BLaER1 (cell line): Measurements from ENCODE around the gene UBAP2.

Experiments used
- H3K27ac ChIP-seq: shearing (Covaris generic); formaldehyde crosslinking; 2 replicates; pipeline ENCODE4 v1.8.1; 2022
- H3K27me3 ChIP-seq: shearing (Covaris generic); formaldehyde crosslinking; 2 replicates; pipeline ENCODE4 v1.8.1; 2022
- H3K36me3 ChIP-seq: shearing (Covaris generic); formaldehyde crosslinking; 2 replicates; pipeline ENCODE4 v1.8.1; 2022
- H3K4me1 ChIP-seq: shearing (Covaris generic); formaldehyde crosslinking; 2 replicates; pipeline ENCODE4 v1.8.1; 2022
- H3K4me2 ChIP-seq: shearing (Covaris generic); formaldehyde crosslinking; 2 replicates; pipeline ENCODE4 v1.8.1; 2022
- H3K4me3 ChIP-seq: shearing (Covaris generic); formaldehyde crosslinking; 2 replicates; pipeline ENCODE4 v1.8.1; 2022
- H3K9ac ChIP-seq: shearing (Covaris generic); formaldehyde crosslinking; 2 replicates; pipeline ENCODE4 v1.8.1; 2022
- H3K9me3 ChIP-seq: shearing (Covaris generic); formaldehyde crosslinking; 2 replicates; pipeline ENCODE4 v1.8.1; 2022
- H4K20me1 ChIP-seq: shearing (Covaris generic); formaldehyde crosslinking; 2 replicates; pipeline ENCODE4 v1.8.1; 2022
- Cebpa-rat ChIP-seq: shearing (Covaris generic); IDR thresholded peaks from 2 replicates; pipeline ENCODE4 v1.8.1; 2022

UBAP2 gene, protein sequence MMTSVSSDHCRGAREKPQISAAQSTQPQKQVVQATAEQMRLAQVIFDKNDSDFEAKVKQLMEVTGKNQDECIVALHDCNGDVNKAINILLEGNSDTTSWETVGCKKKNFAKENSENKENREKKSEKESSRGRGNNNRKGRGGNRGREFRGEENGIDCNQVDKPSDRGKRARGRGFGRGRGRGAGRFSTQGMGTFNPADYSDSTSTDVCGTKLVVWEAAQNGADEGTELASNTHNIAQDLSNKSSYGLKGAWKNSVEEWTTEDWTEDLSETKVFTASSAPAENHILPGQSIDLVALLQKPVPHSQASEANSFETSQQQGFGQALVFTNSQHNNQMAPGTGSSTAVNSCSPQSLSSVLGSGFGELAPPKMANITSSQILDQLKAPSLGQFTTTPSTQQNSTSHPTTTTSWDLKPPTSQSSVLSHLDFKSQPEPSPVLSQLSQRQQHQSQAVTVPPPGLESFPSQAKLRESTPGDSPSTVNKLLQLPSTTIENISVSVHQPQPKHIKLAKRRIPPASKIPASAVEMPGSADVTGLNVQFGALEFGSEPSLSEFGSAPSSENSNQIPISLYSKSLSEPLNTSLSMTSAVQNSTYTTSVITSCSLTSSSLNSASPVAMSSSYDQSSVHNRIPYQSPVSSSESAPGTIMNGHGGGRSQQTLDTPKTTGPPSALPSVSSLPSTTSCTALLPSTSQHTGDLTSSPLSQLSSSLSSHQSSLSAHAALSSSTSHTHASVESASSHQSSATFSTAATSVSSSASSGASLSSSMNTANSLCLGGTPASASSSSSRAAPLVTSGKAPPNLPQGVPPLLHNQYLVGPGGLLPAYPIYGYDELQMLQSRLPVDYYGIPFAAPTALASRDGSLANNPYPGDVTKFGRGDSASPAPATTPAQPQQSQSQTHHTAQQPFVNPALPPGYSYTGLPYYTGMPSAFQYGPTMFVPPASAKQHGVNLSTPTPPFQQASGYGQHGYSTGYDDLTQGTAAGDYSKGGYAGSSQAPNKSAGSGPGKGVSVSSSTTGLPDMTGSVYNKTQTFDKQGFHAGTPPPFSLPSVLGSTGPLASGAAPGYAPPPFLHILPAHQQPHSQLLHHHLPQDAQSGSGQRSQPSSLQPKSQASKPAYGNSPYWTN

DNA sequence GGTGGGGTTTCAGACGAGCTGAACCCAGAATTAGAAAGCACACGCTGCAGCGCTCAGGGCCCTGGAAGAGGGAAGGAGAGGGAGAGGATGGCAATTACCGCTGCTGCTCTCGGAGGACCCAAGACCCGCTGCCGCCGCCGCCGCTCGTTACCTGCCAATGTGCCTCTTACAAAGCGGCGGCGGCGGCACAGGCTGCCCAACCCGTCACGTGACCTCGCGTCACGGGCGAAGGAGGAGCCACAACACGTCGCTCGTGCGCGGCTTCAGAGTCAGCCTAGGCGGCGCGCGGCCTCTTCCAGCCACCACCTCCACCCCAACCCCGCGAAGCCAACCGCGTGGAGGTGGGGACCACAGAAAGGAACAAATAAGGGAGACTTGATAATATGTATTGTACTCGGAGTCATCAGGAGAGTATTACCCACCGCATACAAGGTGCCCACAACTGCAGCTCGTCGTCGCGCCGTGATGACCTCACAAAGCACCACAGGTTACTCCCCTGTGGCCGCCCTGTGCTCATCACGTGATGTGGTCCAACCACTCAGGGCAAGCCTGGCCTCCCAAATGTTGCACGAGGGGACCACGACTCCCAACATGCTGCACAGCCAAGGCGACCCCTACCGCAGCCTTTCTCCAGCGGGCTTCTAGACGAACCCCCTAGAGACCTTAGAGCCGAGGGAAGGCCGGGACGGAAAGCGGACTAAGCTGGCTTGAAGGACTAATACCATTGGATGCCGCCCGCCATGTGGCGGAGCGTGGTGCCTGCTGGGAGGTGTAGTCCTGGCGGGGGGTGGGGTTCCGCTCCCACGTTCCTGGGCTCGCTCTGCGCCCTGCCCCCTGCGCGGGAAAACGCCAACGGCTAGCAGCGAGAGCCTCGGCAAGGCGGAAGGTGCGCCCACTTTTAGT lies at the start of gene UBAP2:
Gene UBAP2, minus strand, starts transcription at position 161 of the 903 bp plus-strand sequence. CDS start 31,739 bp downstream, outside the sequence.
- no peak for TF ChIP-seq Cebpa-rat
- Histone ChIP-seq H4K20me1 (peaks cover 43% of the 10 kb centered on the region), H3K27me3 (no peaks in the 10 kb centered on the region), H3K9me3 (no peaks in the 10 kb centered on the region), H3K36me3 (peaks cover 11% of the 10 kb centered on the region), H3K4me3 (peak within 1 kb of the TSS; percentile 87), H3K4me1 (peaks cover 31% of the 10 kb centered on the region), H3K27ac (peak within 1 kb of the TSS; percentile 97), H3K4me2 (peak within 1 kb of the TSS; percentile 90), H3K9ac (peak within 1 kb of the TSS; percentile 91)

- no peak for TF ChIP-seq Cebpa-rat
- no peak overlapping the region for H3K4me2 ChIP-seq
- H3K27ac ChIP-seq, result no peak overlapping the region
- no peak overlapping the region for H3K9ac ChIP-seq
- peaks cover 66% of the 10 kb centered on the region for H4K20me1 ChIP-seq
- H3K27me3 ChIP-seq, result no peaks in the 10 kb centered on the region
- peaks cover 5% of the 10 kb centered on the region; the same call in 1 of the 2 replicates for H3K4me1 ChIP-seq
- no peaks in the 10 kb centered on the region for H3K9me3 ChIP-seq
- H3K4me3 ChIP-seq, result no peak overlapping the region
- H3K36me3 ChIP-seq, result peaks cover 100% of the 10 kb centered on the region
Measured at GRCh38 chr9:34098307-34098706, 49.6 kb upstream of the UBAP2 start.

- Histone ChIP-seq H3K4me3 (no peak overlapping the region), H3K27me3 (no peaks in the 10 kb centered on the region), H3K9ac (no peak overlapping the region), H3K4me2 (no peak overlapping the region), H3K27ac (no peak overlapping the region), H3K36me3 (peaks cover 100% of the 10 kb centered on the region), H3K4me1 (peaks cover 5% of the 10 kb centered on the region; the same call in 1 of the 2 replicates), H4K20me1 (peaks cover 67% of the 10 kb centered on the region), H3K9me3 (no peaks in the 10 kb centered on the region)
- no peak for TF ChIP-seq Cebpa-rat
Measured at GRCh38 chr9:34097865-34098264, 49.2 kb upstream of the UBAP2 start.

GRCh38 chr9:34096751-34097150 lies 48.1 kb upstream of the UBAP2 start:
- Histone ChIP-seq H3K4me1 (peaks cover 5% of the 10 kb centered on the region; the same call in 1 of the 2 replicates), H3K4me2 (no peak overlapping the region), H3K9ac (no peak overlapping the region), H3K9me3 (no peaks in the 10 kb centered on the region), H3K36me3 (peaks cover 100% of the 10 kb centered on the region), H3K4me3 (no peak overlapping the region), H3K27ac (no peak overlapping the region), H3K27me3 (no peaks in the 10 kb centered on the region), H4K20me1 (peaks cover 68% of the 10 kb centered on the region)
- TF ChIP-seq Cebpa-rat, result no peak

- Histone ChIP-seq H3K36me3 (peaks cover 100% of the 10 kb centered on the region), H3K4me1 (peaks cover 5% of the 10 kb centered on the region; the same call in 1 of the 2 replicates), H4K20me1 (peaks cover 69% of the 10 kb centered on the region), H3K9me3 (no peaks in the 10 kb centered on the region), H3K27ac (no peak overlapping the region), H3K4me3 (no peak overlapping the region), H3K27me3 (no peaks in the 10 kb centered on the region), H3K9ac (no peak overlapping the region), H3K4me2 (no peak overlapping the region)
- no peak for TF ChIP-seq Cebpa-rat
Measured at GRCh38 chr9:34093578-34093977, 44.9 kb upstream of the UBAP2 start.

DNA sequence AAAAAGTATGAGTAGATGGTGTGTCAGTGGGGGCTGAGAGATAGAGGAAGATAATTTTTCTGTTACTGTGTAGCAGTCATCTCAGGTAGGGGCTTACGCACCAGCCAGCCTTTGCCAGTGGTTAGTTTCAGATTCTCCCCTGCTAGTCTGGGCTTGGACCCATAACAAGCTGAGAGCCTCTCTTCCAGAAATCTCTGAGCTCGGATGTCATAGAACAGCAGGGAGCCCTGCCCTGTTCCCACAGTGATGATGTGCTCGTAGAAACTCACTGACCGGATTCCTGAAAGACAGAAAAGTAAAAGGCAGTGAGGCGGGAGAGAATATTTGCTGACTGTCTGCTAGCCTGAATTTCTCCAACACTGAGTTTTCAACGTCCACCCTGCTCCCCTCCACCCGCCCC lies 40.6 kb upstream of the UBAP2 start:
- Histone ChIP-seq H3K36me3 (peaks cover 94% of the 10 kb centered on the region), H3K27me3 (no peaks in the 10 kb centered on the region), H3K4me3 (no peak overlapping the region), H3K4me1 (no peaks in the 10 kb centered on the region), H3K4me2 (no peak overlapping the region), H3K9ac (no peak overlapping the region), H3K27ac (no peak overlapping the region), H4K20me1 (peaks cover 61% of the 10 kb centered on the region), H3K9me3 (no peaks in the 10 kb centered on the region)
- no peak for TF ChIP-seq Cebpa-rat

DNA sequence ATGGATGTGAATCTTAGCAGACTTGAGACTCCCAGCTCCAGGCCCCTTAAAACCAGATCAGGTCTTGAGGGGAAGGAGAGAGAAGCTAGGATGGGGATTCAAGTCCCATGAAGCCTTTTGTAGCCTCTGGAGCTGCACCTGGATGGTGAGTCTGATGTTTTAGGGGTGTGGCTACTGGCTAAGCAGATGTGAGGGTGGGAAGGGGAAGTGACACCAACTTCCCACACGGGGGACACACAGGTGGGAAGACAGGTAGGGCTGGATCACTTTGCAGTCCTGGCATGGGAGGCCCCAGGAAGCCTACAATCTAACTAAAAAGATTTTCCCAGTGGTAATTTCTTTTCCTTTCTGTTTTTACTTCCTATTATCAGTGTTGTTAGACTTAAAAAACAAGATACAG lies 38.7 kb upstream of the UBAP2 start:
- no peak overlapping the region for H3K27ac ChIP-seq
- no peak overlapping the region for H3K9ac ChIP-seq
- H3K4me1 ChIP-seq, result no peaks in the 10 kb centered on the region
- H3K4me2 ChIP-seq, result no peak overlapping the region
- H3K36me3 ChIP-seq, result peaks cover 80% of the 10 kb centered on the region
- no peaks in the 10 kb centered on the region for H3K9me3 ChIP-seq
- peaks cover 47% of the 10 kb centered on the region for H4K20me1 ChIP-seq
- H3K4me3 ChIP-seq, result no peak overlapping the region
- no peak for TF ChIP-seq Cebpa-rat
- no peaks in the 10 kb centered on the region for H3K27me3 ChIP-seq

DNA sequence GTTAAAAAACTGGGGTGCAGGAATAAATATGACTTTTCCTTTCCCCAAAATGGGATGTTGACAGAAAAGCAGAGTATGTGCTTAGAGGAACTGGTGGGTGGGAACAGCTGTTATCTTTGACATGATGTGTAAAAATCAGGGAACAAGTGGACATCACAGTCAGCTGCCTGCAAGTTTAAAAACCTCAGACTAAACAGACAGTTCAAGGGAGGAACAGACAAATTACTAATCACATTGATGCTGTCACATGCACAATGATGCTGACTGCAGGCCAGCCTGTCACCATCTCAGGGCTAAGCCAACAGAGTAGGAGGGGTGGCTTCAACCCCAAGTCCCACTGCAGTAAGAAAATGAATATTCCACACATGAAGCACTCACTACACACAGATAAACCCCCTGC lies 38.2 kb upstream of the UBAP2 start:
- Histone ChIP-seq H3K27me3 (no peaks in the 10 kb centered on the region), H3K4me1 (no peaks in the 10 kb centered on the region), H3K4me2 (no peak overlapping the region), H3K9ac (no peak overlapping the region), H3K36me3 (peaks cover 75% of the 10 kb centered on the region), H3K27ac (no peak overlapping the region), H4K20me1 (peaks cover 44% of the 10 kb centered on the region), H3K4me3 (no peak overlapping the region), H3K9me3 (no peaks in the 10 kb centered on the region)
- no peak for TF ChIP-seq Cebpa-rat
